ENCODE data around the gene MTMR6. TPM values are rescaled to one million over a fixed set of nuclear protein-coding genes. Genes with fewer than 3 reads are reported as not detected.
A peak's percentile ranks its signal among the peaks of the same experiment; 100 is the strongest.
"Not testable (repeated sequence)": the region's sequence is repeated elsewhere in the genome, so short reads cannot be mapped to it uniquely, and the experiment has no call there.

The MTMR6 gene
- 16.4 TPM for total RNA-seq

DNA sequence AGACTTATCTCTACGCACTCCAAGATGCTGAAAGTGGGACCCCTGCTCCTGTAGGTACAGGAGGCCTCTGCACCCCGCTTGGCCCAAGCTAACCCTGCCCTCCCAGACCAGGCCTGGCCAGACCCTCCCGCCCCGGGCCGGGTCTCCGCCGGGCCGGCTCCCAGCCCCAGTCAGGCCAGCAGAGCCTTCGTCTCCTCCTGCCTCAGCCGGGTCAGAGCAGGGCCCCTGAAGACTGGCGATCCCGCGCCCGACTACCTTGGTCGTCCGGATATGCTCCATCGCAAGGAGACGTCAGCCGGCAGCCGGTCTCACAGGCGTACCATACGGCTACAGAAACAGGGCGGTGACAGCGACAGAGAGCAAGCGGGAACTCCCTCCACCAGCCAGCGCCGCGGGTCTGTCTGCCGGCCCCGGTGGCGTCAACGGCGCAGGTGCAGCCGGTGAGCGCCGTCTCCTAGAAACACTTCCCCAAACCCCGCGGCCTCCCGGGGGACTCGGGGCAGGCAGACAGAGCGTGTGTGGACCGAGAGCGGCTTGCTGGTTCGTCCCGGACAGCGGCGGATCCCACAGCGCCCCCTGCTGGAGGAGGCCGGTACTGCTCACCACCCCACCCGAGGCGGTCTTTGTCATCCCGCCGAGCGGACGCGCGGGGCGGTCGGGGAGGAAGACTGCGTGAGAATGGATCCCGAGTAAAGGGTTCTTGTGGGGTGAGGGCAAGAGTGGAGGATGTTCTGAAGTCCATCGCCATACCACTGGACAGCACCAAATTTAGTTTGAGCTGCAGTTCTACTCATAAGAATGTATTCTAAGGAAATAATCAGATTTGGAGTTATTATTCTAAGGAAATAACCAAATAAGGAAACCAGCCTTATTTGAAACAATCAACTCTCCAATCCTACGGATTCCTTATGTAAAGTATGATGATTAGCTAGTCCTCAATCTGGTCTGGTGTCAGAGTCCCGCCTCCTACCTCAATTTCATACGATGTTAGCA lies at the start of gene MTMR6:
Gene MTMR6, minus strand, starts transcription at position 520 of the 993 bp plus-strand sequence. Its CDS starts 241 bp downstream, at position 279.
- peak; percentile 92 for DNase-seq

GRCh38 chr13:25335856-25336255 lies 48.6 kb upstream of the MTMR6 start:
- no peak for DNase-seq

DNA sequence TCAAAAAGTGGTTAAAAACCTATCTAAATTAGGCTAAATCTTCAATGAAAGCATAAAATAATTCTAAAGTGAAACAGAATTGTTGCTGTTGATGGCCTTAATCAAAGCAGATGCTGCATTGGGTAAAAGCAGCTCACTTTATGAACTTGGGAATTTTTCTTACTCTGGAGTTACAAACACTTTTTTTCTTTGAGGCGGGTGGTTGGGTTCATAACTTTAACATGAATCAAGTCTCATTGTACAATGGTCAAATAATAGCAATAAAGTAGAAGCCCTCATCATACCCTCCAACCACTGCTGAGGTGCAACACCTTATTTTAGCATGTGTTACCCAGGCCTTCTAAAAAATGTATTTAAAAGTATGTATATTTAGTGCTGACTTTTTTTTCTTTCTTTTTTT lies 43.3 kb upstream of the MTMR6 start:
- DNase-seq: no peak

DNA sequence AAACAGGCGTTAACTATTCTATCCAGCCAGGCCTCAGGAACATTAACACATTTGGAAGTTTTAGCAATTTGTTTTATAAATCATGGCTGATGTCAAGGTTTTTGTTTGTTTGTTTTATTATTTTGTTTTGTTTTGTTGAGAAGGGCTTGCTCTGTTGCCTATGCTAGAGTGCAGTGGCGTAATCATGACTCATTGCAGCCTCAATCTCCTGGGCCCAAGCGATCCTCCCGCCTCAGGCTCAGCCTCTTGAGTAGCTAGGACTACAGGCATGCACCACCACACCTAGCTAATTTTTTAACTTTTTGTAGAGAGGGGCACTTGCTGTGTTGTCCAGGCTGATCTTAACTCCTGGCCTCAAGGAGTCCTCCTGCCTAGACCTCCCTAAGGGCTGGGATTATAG lies 42.4 kb upstream of the MTMR6 start:
- no peak for DNase-seq

DNA sequence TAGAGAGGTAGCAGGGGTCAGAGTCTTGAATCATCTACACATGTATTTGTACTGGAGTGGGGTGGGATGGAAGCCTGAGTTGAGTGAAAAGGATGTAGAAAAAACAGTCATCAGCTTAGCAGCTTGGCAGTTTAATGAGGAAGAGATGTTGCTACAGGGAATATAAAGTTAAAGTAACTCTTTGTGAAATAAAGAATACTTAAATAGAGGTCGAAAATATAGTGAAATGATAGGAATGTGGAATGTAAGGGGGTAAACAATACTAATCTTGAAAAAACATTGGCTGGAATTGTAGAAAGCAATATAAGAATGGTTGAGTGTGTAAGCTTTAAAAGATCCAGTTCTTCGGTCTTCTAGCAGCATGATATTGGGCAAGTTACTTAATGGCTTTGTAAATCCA lies 36.8 kb upstream of the MTMR6 start:
- DNase-seq: no peak

- DNase-seq: no peak
These were observed 32.5 kb upstream of the MTMR6 start for GRCh38 chr13:25319771-25320170.

GRCh38 chr13:25318946-25319345 lies 31.7 kb upstream of the MTMR6 start:
- DNase-seq: not testable (repeated sequence)

- no peak for DNase-seq
These were observed 23.6 kb upstream of the MTMR6 start for GRCh38 chr13:25310891-25311290.

DNA sequence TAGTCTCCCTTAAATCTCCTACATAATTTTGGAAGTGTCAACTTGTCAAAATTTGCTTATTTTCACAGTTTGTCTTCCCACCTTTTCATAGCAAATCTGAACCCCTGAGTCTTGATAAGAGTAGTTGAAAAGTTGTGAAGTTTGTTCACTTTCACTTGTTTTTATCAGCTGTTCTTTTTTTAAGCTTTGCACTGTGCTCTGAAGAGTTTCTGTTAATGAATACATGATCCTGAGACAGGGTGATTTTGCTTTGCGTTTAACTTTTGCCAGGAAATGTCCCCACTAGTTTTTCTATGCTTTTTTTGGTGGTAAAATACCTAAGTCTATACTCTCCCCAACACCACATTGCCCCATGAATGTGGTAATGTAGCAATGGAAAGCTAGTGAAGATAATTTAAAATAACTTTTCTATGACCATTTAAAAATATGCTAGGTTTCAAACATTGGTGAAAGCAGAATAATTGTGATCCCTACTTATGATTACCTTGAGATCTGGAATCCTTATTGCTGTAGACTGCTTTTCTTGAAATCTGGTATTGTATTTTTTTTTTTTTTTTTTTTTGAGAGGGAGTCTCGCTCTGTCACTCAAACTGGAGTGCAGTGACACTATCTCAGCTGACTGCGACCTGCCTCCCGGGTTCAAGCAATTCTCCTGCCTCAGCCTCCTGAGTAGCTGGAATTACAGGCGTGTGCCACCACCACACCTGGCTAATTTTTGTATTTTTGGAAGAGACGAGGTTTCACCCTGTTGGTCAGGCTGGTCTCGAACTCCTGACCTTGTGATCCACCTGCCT lies 19.6 kb upstream of the MTMR6 start:
- DNase-seq: no peak

- DNase-seq: no peak
These were observed 14.8 kb upstream of the MTMR6 start for GRCh38 chr13:25302121-25302520.

GRCh38 chr13:25301347-25302113 lies 14.2 kb upstream of the MTMR6 start, which contains the start of gene NUP58:
TSS of gene NUP58 (plus strand) at chr13:25301625. CDS start at chr13:25301774, 149 bp downstream.
- DNase-seq: peak; percentile 96

DNA sequence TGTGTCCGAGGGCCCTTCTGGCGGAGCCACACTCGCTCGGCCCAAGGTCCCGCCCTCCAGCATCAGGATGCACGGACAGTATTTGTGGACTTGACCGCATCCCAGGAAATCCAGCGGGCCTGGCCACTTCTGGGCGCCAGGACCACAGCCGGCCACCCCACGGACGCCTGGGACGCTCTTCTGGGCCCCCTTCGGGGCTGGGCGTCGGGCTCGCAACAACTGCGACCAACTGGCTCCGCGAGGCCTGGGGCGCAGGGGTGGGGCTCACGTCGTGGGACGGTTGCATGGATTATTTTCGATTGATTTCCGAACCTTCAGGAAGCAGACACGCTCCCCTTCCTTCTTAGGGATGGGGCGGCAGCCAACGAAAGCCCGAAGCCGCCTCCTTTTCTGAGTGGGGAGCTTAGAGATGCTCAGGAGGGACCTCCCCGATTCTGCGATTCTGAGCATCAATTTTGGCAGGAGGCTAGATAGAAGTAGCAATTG lies 13.6 kb upstream of the MTMR6 start:
- DNase-seq: no peak

- no peak for DNase-seq
These were observed 8.4 kb upstream of the MTMR6 start for GRCh38 chr13:25295701-25296100.

DNA sequence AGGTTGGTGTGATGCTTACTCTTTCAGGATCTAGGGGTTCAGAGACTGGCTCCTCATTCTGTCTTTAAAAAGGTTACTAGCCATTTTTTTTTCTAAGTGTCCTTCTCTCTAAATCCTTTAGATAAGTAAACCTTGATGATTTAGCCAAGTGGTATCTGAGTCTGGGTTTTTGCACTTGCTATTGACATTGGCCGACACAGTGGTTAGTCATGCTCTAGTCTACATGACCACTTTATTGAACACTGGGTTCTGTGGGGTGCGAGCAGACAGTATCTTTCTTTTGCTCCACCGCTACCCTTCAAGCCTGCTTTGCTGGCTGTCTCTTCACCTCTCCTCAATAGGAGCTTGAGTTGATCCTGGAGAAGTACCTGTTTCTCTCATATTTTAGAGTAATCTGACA lies 7.9 kb upstream of the MTMR6 start:
- DNase-seq: no peak

DNA sequence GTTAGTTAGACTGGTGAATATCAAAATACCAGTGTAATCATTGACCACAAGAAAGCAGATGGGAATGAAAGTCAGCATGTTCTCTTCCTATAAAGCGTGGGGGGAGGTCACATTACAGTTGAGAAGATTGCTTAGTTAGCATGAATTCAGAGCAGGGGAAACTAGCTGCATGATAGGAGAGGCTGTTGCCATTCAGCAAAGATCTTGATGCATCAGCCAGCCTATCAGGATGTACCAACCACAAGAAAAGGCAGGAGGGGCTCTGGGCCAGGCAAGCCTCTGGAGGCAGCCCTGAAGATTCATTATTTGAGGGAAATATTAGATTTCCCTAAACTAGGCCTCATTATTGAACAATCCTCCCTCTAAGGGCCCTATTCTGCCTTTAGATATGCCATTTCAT lies 5.0 kb upstream of the MTMR6 start:
- DNase-seq: no peak

DNA sequence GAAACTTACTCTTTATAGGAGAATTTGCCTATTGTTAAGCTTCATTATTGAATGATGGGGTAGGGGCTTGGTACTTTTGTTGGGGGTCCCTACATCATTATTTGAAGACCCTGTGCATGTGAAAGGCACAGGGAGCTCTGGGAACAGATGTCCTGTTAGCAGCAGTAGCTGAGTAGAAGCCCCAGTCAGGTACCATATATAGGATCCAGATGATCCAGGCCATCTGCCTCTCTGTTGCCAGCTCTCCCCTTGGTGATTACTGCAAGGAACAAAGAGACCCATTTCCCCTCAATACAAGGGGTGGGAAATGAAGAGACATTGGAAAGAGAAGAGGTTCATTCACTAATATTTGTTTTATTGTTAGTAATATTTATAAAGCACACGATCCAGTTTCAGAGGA lies 4.4 kb upstream of the MTMR6 start:
- DNase-seq: no peak

- no peak for DNase-seq
These were observed 1.7 kb upstream of the MTMR6 start for GRCh38 chr13:25288966-25289365.

DNA sequence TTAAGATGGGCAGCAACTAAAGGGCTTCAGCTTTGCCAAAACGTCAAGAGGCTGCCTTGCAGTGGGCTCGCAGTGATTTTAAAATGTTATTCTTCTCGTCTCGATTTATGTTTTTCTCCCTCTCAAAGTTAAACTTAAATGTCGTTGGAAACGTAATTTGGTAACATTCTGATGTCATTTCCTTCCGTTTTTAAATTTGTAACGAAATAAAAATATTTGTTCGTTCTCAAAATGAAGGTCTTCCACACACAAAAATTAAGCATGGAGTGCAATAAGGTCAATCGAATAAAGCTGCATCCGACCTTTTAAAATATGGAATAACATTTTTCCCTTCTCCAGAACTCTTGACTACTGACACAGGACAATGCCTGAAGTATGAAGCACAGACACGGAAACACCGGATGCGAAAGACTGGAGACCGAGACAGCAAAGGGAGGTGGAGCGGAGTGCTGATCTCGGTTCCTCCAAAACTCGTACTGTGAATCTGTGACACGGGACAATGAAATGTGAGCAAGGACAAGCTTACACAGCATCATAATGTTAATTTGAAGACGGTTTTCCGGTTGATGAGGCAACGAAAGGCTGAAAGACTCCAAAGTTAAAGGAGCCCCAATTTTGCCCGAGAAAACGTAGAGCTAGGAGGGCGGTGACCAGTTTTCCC lies 850 bp downstream of the MTMR6 start:
- peak; percentile 25 for DNase-seq

DNA sequence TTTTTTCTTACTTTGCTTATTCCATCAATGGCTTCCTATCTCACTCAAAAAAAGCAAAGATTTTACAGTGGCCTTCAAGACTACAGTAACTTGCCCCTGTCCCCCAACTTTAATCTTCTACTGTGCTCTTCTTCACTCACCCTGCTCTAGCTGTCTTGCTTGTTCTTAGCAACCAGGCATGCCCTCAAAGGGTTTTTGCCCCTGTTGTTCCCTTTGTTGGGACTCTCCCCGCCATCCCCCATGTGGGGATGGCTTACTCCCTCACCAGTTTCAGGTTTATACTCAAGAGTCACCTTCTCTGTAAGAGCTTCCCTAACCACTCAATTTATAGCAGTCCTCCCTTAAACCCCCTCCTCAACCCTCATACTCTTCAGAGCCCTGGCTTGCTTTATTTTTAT lies 5.4 kb downstream of the MTMR6 start:
- no peak for DNase-seq

- DNase-seq: no peak
These were observed 5.9 kb downstream of the MTMR6 start for GRCh38 chr13:25281193-25281934.

DNA sequence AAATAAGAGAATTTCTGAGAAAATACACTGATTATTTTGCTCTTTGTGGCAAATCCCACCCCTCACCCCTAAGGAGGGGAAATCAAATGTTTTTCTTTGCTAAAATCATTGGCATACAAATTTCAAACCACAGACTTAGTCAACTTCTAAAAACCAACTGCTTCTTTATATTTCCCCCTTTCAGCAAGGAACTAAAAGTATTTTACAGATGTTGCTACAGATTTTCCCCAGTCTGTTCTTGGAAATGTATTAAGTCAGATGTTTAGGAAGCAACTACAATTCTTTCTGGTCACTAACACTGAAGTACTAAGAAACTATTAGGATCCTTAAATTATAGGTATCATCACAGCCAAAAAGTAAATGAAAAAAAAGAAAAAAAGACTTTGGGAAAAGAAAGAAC lies 6.9 kb downstream of the MTMR6 start:
- no peak for DNase-seq

Measured in skin of body (tissue), 2 donors.